SW480 (cell line): Measurements from ENCODE around the gene ADRA2A.

ENCODE experiments used
- DNase-seq: peaks from one replicate; pipeline ENCODE4 v3.0.0-alpha.2; 2016; ENCODE audit warnings: low spot score

Gene ADRA2A

DNA sequence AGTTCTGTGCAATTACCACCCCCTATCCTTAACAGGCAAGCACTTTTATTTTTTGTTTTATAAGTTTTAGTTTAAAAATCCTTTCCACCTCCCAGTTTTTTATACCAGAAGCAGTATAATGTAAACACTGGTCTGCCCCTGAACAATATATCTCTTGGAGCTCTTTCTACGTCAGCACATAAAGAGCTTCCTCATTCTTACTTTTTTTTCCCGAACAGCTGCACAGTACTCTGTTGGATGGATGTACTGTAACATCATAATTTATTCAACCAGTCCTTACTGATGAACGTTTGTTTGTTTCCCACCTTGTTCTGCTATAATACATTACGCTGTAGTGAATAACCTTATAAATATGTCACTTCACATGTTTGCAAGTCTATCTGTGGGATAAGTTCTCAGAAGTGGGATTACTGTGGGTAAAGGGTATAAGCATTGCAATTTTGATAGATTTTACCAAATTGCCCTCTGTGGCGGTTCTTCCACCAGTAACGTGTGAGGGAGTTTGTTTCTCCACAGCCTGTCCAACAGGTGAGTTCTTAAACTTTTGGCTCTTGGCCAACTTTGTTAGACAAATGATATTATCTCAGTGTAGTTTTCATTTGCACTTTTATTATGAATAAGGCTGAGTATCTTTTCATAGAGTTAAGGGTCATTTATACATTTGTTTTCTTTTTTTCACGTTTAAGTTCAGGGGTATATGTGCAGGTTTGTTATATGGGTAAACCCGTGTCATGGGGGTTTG, 32.8 kb downstream of the ADRA2A start:
- DNase-seq: no peak

DNA sequence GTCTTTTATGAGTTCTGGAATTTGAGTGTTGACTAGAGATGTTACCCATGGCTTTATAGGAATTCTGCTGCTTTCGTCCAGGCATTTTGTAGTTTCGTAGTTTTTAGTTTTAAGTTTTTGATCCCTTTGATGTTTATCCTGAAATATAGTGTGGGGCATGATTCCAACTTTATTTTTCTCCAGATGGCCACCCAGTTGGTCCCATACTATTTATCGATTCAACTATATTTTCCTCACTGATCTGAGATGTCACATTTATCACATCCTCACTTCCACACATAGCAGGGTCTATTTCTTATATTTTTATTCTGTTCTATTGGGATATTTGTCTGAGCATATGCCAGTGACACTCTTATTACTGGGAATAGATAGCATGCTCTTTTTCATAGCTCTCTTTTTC, 33.9 kb downstream of the ADRA2A start:
- DNase-seq: no peak

DNA sequence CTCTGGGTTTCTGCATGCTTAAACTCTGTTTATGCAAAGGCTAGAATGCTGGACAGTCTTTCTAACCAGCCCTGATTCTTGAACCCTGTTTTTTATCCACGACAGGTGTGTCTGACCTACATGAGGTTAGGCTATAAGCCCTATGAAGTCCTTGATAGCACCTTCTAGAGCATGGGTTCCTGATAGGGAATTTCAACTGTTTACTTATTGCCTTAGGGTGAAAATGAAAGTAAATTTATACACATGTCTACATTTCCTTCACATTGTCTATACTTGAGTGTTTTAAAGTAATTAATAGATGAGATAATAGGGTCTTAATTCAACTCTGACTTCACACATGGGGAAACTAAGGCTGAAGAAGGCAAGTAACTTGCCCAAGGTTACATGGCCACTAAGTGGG, 35.5 kb downstream of the ADRA2A start:
- DNase-seq: no peak

DNA sequence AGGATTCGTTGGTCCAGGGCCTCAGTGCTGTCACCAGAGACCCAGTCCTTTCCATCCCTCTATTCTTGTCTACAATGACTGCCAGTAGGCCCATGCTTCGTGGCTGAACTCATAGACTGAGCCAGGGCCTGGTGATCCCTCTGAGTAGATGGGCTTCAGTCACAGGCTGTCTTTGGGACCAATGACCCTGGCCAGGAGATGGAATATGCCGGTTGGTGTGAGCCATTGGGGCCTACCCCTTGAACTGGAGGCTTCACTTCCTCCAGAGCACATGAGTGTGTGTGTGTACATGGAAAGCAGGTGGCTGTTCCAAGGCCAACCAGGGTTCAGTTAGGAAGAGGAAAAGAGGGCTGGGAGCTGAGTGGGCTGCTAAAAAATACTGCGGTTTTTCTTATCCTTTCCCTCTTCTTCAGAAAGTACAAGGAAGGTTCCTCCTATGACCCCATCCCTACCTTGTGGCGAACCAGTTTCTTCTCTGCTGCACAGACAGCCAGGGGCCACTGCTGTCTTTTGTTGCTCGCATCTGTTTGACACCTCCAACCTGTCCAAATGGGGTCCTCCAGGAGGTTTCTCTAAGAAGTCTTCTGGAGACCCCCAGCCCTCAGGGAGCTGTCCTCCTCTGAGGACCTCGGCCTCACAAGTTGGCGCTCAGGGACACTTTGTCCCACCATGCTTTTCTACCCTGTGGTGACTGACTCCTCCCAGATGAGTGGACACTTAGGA, 36.6 kb downstream of the ADRA2A start:
- no peak for DNase-seq

DNA sequence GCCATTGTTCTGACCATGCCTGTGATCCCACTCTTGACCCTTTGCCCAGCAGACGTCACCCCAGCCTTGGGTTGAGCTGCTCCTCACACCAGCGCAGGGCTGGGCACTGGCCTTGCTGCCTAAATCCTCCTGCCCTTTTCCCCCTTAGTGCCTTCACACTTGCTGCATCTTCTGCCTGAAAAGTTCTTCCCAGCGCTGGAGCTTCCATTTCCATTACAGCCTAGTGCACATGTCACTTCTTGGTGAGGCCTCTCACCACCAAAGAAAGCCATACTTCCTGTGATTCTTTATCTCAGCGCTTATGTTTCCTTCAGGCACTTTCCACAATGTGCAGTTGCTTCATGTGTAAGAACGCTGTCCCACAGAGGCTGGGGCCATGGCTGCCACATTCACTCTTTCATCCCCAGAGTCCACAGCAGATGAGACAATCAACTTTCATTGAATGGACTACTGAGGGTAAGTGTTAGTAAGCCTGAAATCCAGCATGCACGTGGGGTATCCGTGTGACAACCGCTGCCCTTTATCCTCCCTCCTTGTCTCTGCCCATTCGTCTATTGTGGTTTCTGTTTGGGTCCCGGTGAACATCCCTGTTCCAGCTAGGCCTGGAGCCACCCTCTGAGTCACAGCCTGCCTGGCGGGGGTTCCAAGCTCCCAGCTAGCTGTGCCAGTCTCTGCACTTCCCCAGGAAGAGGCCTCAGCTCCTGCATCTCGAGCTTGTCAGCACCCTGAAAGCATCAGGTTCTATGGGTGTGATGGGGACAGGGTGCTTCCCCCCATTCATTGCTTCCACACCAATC, 37.3 kb downstream of the ADRA2A start:
- DNase-seq: peak; percentile 70

DNA sequence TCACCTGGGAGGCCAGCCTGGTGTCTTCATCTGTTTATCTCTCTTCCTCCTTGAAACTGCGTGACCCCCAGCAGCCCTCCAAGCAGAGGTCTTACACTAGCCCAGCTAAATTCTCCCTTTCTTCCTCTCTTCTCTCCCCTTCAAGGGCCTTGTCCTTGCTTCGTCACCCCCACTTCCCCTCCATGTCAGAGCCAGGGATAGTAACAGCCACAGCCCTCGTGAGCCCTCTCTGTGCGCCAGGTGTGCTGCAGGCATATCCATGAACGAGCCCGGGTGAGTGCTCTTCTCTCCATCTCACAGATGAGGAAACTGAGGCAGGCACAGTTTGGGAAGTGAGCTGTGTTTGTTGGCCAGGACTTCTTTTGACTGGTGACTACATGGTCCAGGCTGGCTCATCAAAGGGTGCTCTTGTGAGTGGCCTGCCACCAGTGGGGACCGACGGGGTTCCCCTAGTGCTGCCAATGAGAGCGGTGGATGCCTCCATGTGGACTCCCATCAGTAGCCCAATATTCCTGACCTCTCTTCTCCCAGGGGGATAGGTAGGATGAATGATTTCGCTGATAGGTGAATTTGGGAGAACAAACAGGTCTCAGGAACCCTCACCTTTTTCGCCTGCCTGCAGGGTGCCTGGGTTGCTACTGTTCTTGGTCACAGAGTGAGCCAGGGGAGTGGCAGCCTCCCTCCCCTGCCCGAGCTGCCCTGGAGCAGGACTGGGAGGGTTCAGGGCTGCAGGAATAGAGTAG, 38.1 kb downstream of the ADRA2A start:
- DNase-seq: no peak

DNA sequence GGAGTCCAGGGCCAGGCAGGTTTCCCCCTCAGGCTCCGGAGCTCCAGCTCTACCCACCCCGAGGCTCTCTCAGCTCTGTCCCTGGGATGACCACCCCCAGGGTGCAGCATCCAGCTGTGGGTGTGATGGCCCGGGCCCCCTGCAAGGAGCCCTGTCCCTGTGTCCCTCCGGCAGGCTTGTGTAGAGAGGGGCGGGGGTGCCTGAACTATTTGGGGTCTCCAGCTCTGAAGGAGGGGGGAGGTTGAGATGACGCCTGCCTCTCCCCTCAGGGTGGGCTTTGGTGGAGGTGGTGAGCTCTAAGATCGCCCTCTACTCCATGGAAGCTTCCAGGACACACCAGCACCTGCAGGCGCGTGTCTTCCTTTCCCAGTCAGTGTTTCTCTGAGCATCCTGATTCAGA, 39.4 kb downstream of the ADRA2A start:
- DNase-seq: no peak

DNA sequence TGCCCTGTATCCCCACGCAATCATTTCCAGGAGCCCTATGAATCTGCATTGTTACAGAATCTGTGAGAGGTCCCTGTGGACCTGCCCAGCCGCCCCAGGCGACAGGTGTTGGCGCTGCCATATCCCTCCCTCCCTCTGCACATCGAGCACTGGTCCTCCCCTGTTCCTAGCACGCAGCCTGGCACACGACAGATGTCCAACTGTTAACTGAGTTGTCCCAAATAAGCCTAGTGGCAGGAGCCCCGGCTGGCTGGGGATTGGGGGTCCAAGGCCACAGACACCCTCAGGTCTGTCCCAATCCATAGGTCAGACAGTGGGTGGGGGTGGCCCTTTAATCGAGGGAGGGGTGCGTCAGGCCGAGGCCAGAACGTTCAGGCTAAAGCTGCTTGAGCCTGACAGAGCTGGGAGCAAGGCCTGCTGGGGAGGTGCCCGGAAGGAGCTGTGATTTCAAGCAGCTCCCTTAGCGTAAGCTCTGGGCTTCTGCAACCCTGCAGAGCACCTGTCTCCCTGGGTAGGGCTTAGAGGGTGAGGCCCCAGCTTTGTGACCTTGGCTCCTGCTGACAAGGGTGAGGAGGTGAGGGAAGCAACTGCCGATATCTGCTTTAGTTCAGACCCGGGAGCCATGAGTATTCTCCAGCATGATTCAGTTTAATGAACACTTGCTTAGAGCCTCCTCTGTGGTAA, 40.1 kb downstream of the ADRA2A start:
- no peak for DNase-seq

DNA sequence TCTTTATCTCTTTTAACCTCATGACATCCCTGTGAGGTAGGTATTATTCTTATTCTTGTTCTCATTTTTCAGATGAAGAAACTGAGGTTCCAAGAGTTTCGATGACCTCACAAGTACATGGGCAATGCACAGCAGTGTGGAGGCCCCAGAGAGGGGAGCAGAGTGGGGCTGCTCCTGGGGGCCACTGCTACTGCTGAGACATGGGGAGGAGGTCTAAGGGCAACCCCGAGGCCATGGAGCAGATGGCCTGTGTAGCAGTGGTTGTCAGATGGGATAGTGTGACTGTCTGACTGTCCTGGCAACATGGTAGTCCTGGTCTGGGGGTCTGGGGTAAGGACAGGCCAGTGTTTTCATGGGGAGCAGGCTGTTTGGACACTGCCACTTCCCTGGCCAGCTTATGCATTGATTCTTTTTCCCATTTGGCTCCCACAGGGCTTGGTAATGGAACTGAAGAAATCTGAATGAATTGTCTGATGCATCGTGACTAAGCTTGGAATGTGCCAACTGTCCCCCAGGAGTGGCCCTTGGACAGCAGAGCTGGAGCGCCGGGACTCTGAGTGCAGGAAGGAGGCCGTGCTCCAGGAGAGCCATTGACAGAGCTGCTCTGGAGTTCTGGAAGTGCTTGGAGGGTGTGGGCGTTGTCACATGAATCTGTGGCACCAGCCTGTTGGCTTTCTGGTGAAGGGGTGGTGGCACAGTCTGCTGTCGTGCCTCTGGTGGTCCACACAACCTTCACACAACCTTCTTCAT, 40.9 kb downstream of the ADRA2A start:
- no peak for DNase-seq

DNA sequence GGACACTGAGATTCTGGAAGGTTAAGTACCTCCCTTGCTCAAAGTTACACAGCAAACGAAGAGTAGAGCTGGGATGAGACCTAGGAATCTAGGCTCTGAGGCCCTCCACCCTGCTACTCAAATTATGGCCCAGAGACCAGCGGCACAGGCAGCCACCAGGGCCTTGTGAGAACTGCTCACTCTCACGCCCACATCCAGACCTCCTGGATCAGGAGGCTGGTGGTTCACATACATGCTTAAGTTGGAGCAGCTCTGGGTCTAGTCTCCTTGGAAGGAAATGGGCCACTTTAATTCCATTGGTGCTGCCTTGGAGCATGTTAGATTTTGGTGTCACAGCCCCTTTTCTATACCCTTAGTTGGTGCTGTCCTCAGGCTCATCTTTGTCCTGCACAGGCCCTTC, 41.9 kb downstream of the ADRA2A start:
- no peak for DNase-seq

DNA sequence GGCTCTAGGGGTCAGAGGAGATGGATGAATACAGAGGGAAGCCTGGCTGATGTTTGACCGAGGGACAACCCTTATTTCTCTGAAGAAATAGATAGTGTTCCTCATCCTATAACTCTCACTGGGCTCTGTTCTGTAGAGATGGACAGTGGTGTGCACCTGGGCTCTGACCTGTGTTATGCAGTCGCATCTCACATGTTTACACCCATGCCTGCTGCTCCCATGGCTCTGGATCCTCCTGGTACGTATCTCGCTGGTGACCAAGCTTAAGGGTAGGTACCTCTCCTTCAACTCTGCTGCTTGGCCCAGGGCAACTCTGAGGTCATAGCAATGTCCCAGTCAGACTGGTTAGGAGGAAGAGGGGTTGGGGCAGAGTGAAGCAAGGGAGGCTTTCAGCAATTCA, 42.8 kb downstream of the ADRA2A start:
- DNase-seq: no peak

DNA sequence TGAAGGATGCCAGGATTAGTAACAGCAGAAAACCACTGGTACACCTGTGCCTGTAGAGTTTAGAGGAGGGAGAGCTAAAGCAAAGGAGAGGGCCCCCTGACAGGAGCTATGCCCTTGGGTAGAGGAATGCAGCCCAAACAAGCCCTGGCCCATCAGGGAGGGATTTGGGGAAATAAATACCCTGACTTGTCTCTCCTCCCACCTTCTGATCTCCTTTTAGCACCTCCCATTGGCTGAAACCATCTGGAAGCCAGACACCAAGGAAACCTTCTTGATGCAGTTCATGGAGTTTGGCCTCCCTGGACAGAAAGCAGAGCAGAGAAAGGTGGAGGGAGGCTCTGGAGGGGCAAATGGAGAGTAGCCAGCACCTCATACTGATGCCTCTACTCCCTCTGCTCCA, 45.3 kb downstream of the ADRA2A start:
- DNase-seq: no peak

DNA sequence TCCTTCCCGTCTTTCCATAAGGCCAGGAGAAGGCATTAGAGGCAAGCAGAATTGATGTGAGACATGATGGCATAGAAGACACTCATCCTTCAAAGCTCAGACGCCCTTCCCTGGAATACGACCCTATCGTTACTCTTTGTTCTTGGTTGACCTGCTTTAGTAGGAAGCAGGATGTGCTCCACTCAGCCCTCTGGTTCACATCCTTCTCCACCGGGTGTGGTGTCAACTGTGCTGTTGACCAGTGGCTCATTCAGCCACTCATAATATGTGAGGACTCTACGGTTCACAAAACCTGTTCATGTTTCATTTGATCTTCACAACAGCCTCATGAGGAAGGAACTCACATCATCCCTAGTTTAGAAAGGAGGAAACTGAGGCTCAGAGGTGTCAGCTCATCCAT, 47.1 kb downstream of the ADRA2A start:
- no peak for DNase-seq

DNA sequence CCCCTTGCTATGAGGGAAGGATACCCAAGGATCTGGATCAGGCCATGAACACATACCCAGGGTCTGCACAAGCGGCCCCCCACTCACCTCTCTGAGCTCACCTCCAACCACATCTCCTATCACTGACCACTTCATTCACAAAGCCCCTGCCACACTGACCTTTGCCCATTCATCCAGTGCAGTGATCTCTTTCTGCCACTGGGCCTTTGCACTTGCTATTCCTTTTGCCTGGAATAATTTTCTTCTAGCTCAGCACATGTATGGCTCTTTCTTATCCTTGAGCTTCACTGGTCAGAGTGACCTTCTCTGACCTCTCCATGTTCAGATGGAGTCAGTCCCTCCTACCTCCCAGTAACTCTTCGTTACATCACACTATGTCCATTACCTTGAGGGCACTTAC, 48.3 kb downstream of the ADRA2A start:
- no peak for DNase-seq

DNA sequence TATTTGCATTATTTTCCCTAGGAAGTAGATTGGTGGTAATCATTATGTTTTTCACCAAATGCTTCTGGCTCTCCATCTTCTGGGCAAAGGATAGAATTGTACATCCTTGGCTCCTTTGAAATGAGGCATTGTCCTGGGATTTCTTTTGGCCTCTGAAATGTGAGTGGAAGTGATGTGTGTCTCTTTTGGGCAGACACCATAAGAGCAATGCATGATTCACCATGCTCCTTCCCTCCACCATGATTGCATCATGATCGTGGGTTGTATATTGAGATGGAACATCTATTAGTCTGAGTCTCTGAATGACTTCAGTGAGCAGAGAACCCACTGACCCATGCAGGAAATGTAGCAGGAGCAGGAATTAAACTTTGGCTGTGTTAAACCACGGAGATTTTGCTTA, 49.2 kb downstream of the ADRA2A start:
- no peak for DNase-seq

DNA sequence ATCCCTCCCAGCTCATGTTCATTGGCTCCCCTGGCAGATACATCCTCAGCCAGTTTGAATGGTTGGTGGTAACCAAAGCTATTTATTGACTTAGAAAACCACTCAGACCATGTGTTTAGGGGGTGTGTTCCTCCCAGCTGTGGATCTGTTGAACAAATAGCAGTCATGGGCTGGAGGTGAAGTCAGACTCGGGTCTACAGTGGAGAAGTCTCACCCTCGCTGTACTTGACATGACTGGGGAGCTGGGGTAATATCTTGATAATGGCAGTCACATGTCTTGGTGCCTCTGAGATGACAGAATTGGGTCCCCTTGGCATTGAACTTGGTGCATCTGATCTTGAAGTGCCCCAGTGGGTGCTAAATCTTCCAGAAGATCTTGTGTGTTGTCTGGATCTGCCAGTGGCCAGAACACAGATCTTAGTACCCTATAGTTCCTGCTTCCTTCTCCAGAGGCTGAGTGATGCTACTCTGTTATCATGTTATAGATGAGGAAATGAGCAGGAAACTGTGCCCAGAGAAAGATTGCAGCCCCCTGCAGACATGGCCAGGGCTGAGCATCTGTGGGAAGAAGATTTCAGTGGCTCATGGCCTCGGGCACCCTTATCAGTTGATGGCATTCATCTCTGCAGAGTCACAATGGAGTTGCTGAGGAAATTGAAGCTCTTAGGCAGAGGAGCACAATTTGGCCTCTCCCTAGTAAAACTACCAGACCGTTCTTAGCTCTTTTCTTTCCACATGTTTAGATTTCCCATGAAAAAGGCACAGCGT, 50.4 kb downstream of the ADRA2A start:
- peak; percentile 9 for DNase-seq

DNA sequence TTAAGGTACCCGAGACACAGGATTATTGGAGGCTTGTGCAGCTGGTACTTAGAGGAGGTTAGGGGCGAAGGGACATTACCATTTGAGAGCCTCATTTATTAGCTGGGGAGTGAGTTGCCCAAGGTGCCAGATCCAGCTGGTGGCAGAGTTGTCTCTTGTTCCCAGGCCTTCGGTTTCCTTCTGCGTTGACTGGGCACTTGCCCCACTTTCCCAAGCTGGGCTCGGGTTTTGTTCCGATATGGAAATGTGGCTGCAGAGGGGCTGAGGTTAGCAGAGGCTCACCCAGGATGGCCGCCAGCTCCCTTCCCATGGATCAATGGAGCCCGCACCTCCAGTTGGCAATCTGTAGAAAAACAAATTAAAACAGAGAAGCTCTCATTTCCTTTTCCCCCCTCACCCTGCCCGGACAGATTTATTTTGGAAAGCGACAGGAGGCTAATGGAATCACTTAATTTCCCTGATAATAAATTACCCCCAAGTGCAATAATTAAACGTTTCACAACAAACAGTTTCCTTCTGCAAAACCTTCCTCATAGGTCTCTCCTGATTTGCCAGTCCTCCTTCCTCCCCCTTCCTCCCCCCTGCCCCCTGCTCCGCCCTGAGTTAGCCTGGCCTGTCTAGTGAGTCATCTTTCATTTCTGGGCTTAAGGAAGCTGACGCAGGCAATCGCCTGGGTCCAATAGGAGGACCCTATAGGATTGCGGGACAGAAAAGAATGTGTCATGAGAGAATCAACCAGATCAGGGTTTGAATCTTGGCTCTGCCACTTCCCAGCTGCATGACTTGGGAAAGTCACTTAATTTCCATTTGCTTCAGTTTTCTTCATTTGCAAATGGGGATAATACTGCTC, 51.7 kb downstream of the ADRA2A start:
- peak; percentile 57 for DNase-seq

DNA sequence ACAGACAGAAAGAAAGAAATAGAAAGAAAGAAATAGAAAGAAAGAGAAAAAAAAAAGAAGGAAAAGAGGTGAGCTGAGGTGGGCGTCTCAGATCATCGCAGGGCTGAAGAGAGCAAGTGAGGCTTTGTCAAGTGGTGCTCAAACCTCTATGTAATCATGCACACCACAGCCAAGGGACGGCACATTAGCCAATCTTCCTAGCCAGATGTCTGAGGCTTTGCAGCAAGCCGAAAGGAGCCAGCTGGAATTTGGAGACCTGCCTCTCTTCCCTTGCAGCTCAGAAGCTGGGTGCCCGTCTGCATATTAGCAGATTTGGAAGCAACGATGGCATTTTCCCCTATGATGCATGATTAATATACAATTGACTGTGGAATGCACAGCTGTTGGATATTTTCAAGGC, 52.5 kb downstream of the ADRA2A start:
- DNase-seq: no peak

DNA sequence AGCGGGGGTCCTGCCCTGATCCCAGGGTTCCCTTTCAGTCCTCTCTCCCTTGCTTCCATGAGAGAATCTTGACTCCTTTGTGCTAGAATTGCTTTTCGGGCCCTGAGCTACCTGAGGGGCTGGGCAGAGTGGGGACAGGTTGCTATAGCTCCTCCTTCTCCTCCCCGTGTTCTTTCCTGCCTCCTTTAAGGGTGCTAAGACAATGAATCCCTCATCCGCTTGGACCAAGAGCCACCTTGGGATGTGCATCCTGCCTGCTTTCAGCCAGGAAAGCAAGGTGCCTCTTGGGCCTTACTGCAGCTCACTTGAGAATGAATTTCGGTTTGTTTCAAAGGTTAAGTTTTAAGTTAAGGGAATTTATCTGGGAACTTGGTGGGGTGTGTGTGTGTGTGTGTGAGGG, 53.6 kb downstream of the ADRA2A start:
- no peak for DNase-seq
